ENCODE data around the gene NAA38. TPM values are rescaled to one million over a fixed set of nuclear protein-coding genes. Genes with fewer than 3 reads are reported as not detected.

Gene NAA38
- polyA plus RNA-seq, 1 donor (not counting 4 experiments of a cell fraction or from before 2014, with no cell fraction given): 70.9 TPM

- DNase-seq (ENCODE audit: low read depth, low spot score) (no peak), FAIRE-seq (peak; percentile 89)
- H4K20me1 ChIP-seq (ENCODE audit: control insufficient read depth, extremely low read depth, insufficient read depth, low read length): no peaks in the 10 kb centered on the region
- peaks cover 11 to 26% of the 10 kb centered on the region in 2 experiments for H3K36me3 ChIP-seq (ENCODE audit: control insufficient read depth in 2 of 2, extremely low read depth in 1 of 2, insufficient read depth in 2 of 2, low read length in 2 of 2)
- no peaks in the 10 kb centered on the region for H3K27me3 ChIP-seq (ENCODE audit: control insufficient read depth, extremely low read depth, insufficient read depth, low read length)
- H3K4me2 ChIP-seq (ENCODE audit: control insufficient read depth, extremely low read depth, insufficient read depth, low read depth, low read length): peak within 1 kb of the TSS; percentile 88
- H3K9me1 ChIP-seq (ENCODE audit: control insufficient read depth, extremely low read depth, insufficient read depth, low read length): no peaks in the 10 kb centered on the region
- peaks cover 35% of the 10 kb centered on the region for H3K4me1 ChIP-seq (ENCODE audit: control insufficient read depth, extremely low read depth, insufficient read depth, low read length)
- peak within 1 kb of the TSS; percentile 87 for H3K9ac ChIP-seq (ENCODE audit: control insufficient read depth, extremely low read depth, insufficient read depth, low read length)
- peaks cover 18% of the 10 kb centered on the region for H3K79me2 ChIP-seq (ENCODE audit: control insufficient read depth, insufficient read depth, low read length)
- no peaks in the 10 kb centered on the region for H3K9me3 ChIP-seq (ENCODE audit: control insufficient read depth, low read depth, low read length)
- peak within 1 kb of the TSS; percentile 57 to 76 (median 61) for H3K4me3 ChIP-seq (ENCODE audit: control insufficient read depth in 2 of 3, extremely low read depth in 1 of 3, insufficient read depth in 2 of 3, low read depth in 1 of 3, low read length in 3 of 3)
- TF ChIP-seq EZH2 (IDR thresholded peaks at IDR 0.05; ENCODE audit: low read length) (no peak), CTCF (optimal IDR thresholded peaks at IDR 0.05 in 1 of 3, IDR thresholded peaks at IDR 0.05 in 1 of 3, conservative IDR thresholded peaks at IDR 0.05 in 1 of 3; ENCODE audit: extremely low read depth in 1 of 3, insufficient read depth in 2 of 3, low read length in 3 of 3) (no peak)
- dilution Hi-C loops (cut with MboI; ENCODE audit: extremely low pct_ligation_motif_present, low sequenced_read_pairs): no loop called here
- H3K27ac ChIP-seq (ENCODE audit: control insufficient read depth, insufficient read depth, low read length): peak within 1 kb of the TSS; percentile 89
- peak within 1 kb of the TSS; percentile 79 for H2AFZ ChIP-seq (ENCODE audit: control insufficient read depth, low read length)
Measured at GRCh38 chr17:7888184-7888920, 31.0 kb upstream of the NAA38 start, which contains the start of gene CHD3. Gene CHD3, plus strand, starts transcription at chr17:7888789. Its CDS starts 212 bp downstream, at chr17:7889001.

- H2AFZ ChIP-seq (ENCODE audit: control insufficient read depth, low read length): peak overlapping the region; percentile 79
- peak; percentile 51 for FAIRE-seq
- TF ChIP-seq CTCF (optimal IDR thresholded peaks at IDR 0.05 in 1 of 3, IDR thresholded peaks at IDR 0.05 in 1 of 3, conservative IDR thresholded peaks at IDR 0.05 in 1 of 3; ENCODE audit: extremely low read depth in 1 of 3, insufficient read depth in 2 of 3, low read length in 3 of 3): no peak
- no peak for TF ChIP-seq EZH2 (IDR thresholded peaks at IDR 0.05; ENCODE audit: low read length)
Measured at GRCh38 chr17:7887482-7888183, 30.3 kb upstream of the NAA38 start.

More at GRCh38 chr17:7887482-7888183, 30.3 kb upstream of the NAA38 start:
- no peak for DNase-seq (ENCODE audit: low read depth, low spot score)
- no peaks in the 10 kb centered on the region for H3K9me3 ChIP-seq (ENCODE audit: control insufficient read depth, low read depth, low read length)
- H3K27ac ChIP-seq (ENCODE audit: control insufficient read depth, insufficient read depth, low read length): peak overlapping the region; percentile 89
- H3K36me3 ChIP-seq (ENCODE audit: control insufficient read depth in 2 of 2, extremely low read depth in 1 of 2, insufficient read depth in 2 of 2, low read length in 2 of 2): peaks cover 11 to 25% of the 10 kb centered on the region in 2 experiments
- dilution Hi-C loops (cut with MboI; ENCODE audit: extremely low pct_ligation_motif_present, low sequenced_read_pairs): no loop called here
- peaks cover 40% of the 10 kb centered on the region for H3K4me1 ChIP-seq (ENCODE audit: control insufficient read depth, extremely low read depth, insufficient read depth, low read length)
- H3K4me3 ChIP-seq (ENCODE audit: control insufficient read depth in 2 of 3, extremely low read depth in 1 of 3, insufficient read depth in 2 of 3, low read depth in 1 of 3, low read length in 3 of 3): peak overlapping the region; percentile 61 to 86 (median 76)
- no peaks in the 10 kb centered on the region for H3K27me3 ChIP-seq (ENCODE audit: control insufficient read depth, extremely low read depth, insufficient read depth, low read length)
- H4K20me1 ChIP-seq (ENCODE audit: control insufficient read depth, extremely low read depth, insufficient read depth, low read length): no peaks in the 10 kb centered on the region
- H3K9ac ChIP-seq (ENCODE audit: control insufficient read depth, extremely low read depth, insufficient read depth, low read length): peak overlapping the region; percentile 87
- no peaks in the 10 kb centered on the region for H3K9me1 ChIP-seq (ENCODE audit: control insufficient read depth, extremely low read depth, insufficient read depth, low read length)
- peaks cover 18% of the 10 kb centered on the region for H3K79me2 ChIP-seq (ENCODE audit: control insufficient read depth, insufficient read depth, low read length)
- peak overlapping the region; percentile 88 for H3K4me2 ChIP-seq (ENCODE audit: control insufficient read depth, extremely low read depth, insufficient read depth, low read depth, low read length)
